K562 (cell line): ENCODE measurements around the gene ARID4B. TPM values are rescaled to one million over a fixed set of nuclear protein-coding genes. Genes with fewer than 3 reads are reported as not detected.
A peak's percentile ranks its signal among the peaks of the same experiment; 100 is the strongest.

Source experiments
- ATAC-seq: fragments of 200-7000 bp; cut with Tn5 transposase; 3 replicates; pipeline ENCODE4 v1.9.1; 2020; ENCODE audit warnings: moderate library complexity
- BruUV-seq: library from RNA; stranded (reverse); fragments of 400-500 nt; replicated peaks from 2 replicates; lab custom pipeline; 2021; lab: Mats Ljungman, UMichigan
- CTCF ChIA-PET: fragments of 300-600 bp; formaldehyde crosslinking; extraction: SDS; loops from one replicate; lab custom pipeline; 2021; ENCODE audit warnings: low intra/inter-chr PET ratio; lab: Yijun Ruan, JAX
- POLR2A ChIA-PET: fragments of 300-600, 350-650 bp; sonication (Branson Sonifier 250); formaldehyde crosslinking; extraction: SDS; loops from one replicate; lab custom pipeline; 2021; ENCODE audit warnings: antibody characterized with exemption, inconsistent platforms; lab: Yijun Ruan, JAX
- DNase-seq, 4 experiments: peaks; one replicate each; pipeline versions ENCODE4 v3.0.0 to v3.0.0-alpha.2; 2011 to 2018; ENCODE audit warnings: low spot score in 3 of 4, mixed read lengths in 3 of 4; ENCODE audit errors: extremely low read depth in 1 of 4
- FAIRE-seq: peaks from 2 replicates; lab custom pipeline; 2011; peaks lifted over from hg19 to GRCh38; lab: Jason Lieb, UNC
- H2AFZ ChIP-seq: 2 replicates; pipeline ENCODE4 v1.6.0; 2011; ENCODE audit warnings: low read depth, low read length, control low read depth, inconsistent platforms
- H3K27ac ChIP-seq: fragments of 200-600 bp; 3 replicates; pipeline ENCODE4 v1.8.0; 2011; ENCODE audit warnings: low read depth, mild to moderate bottlenecking, control low read depth, inconsistent platforms, low read length, moderate library complexity, mixed read lengths; ENCODE audit errors: extremely low read depth
- H3K27me3 ChIP-seq, 2 experiments: fragments of 300-600 bp in 1 of 2; 2 replicates in 1 of 2; 3 replicates in 1 of 2; pipeline versions ENCODE4 v1.6.0 to v1.8.0; 2011; ENCODE audit warnings: inconsistent platforms in 2 of 2, low read length in 2 of 2, mild to moderate bottlenecking in 1 of 2, mixed read lengths in 1 of 2, moderate library complexity in 1 of 2; ENCODE audit not compliant: control insufficient read depth in 2 of 2, insufficient read depth in 2 of 2
- H3K36me3 ChIP-seq: fragments of 300-600 bp; 3 replicates; pipeline ENCODE4 v1.8.0; 2011; ENCODE audit warnings: mild to moderate bottlenecking, low read length, inconsistent platforms; ENCODE audit not compliant: control insufficient read depth, insufficient read depth
- H3K4me1 ChIP-seq, 2 experiments: fragments of 200-600 bp in 1 of 2; replicated peaks in 1 of 2; 2 replicates in 1 of 2; 3 replicates in 1 of 2; pipeline versions ENCODE4 v1.5.1 to v1.8.0; 2011; ENCODE audit warnings: inconsistent platforms in 2 of 2, low read length in 2 of 2, mild to moderate bottlenecking in 1 of 2, mixed read lengths in 1 of 2, moderate library complexity in 1 of 2; ENCODE audit not compliant: control insufficient read depth in 2 of 2, insufficient read depth in 2 of 2
- H3K4me2 ChIP-seq: 2 replicates; pipeline ENCODE4 v1.6.1; 2011; ENCODE audit warnings: low read length, control low read depth, inconsistent platforms, mixed read lengths; ENCODE audit not compliant: insufficient read depth
- H3K4me3 ChIP-seq: fragments of 200-600 bp; sonication (generic), shearing (Covaris generic); 2 replicates; pipeline ENCODE4 v1.5.1; 2016; ENCODE audit warnings: control low read depth, inconsistent platforms
- H3K79me2 ChIP-seq: fragments of 200-600 bp; 3 replicates; pipeline ENCODE4 v1.8.0; 2011; ENCODE audit warnings: low read length, inconsistent platforms; ENCODE audit not compliant: control insufficient read depth, insufficient read depth
- H3K9ac ChIP-seq, 2 experiments: 2 replicates each; pipeline versions ENCODE4 v1.6.0 to v1.6.1; 2011; ENCODE audit warnings: low read depth in 2 of 2, low read length in 2 of 2, control low read depth in 1 of 2, inconsistent platforms in 1 of 2, mild to moderate bottlenecking in 1 of 2, mixed read lengths in 1 of 2; ENCODE audit not compliant: insufficient read depth in 1 of 2
- H3K9me1 ChIP-seq: one replicate; pipeline ENCODE4 v1.6.0; 2011; ENCODE audit warnings: inconsistent platforms, mild to moderate bottlenecking, low read length, moderate library complexity; ENCODE audit not compliant: control insufficient read depth, insufficient read depth
- H3K9me3 ChIP-seq: replicated peaks from 2 replicates; pipeline ENCODE4 v1.5.1; 2011; ENCODE audit warnings: low read depth, low read length, inconsistent platforms; ENCODE audit not compliant: control insufficient read depth, insufficient read depth
- H4K20me1 ChIP-seq: replicated peaks from 2 replicates; pipeline ENCODE4 v1.6.1; 2011; ENCODE audit warnings: low read length, inconsistent platforms, mixed read lengths; ENCODE audit not compliant: control insufficient read depth, insufficient read depth
- CBX1 ChIP-seq: sonication (generic); IDR thresholded peaks from 2 replicates; pipeline ENCODE4 v1.6.1; 2016; ENCODE audit warnings: antibody characterized with exemption, low read depth, mild to moderate bottlenecking
- DIDO1 ChIP-seq: fragments of 450-650 bp; IDR thresholded peaks from 2 replicates; pipeline ENCODE4 v1.6.1; 2016; ENCODE audit warnings: low read depth, missing biosample characterization, missing genetic modification characterization
- DMBX1 ChIP-seq: fragments of 250-450 bp; sonication (Bioruptor Pico); IDR thresholded peaks from 2 replicates; pipeline ENCODE4 v1.8.0; 2022; ENCODE audit warnings: inconsistent platforms, mild to moderate bottlenecking, moderate library complexity, borderline replicate concordance
- ETV6 ChIP-seq, 3 experiments: fragments of 150-350 bp in 1 of 3; sonication (generic) in 1 of 3; formaldehyde crosslinking in 1 of 3; IDR thresholded peaks; 2 replicates each; pipeline versions ENCODE4 v1.6.1 to v1.8.0; 2014 to 2022; ENCODE audit warnings: borderline replicate concordance in 2 of 3, low read depth in 2 of 3, antibody characterized with exemption in 1 of 3, low read length in 1 of 3, mild to moderate bottlenecking in 1 of 3, missing genetic modification reagents in 1 of 3
- GTF2F1 ChIP-seq: IDR thresholded peaks from 2 replicates; pipeline ENCODE4 v1.6.1; 2011; ENCODE audit warnings: low read depth, low read length, improper control_type of control experiment
- HDAC1 ChIP-seq, 2 experiments: fragments of 450-650 bp; IDR thresholded peaks; 2 replicates each; pipeline ENCODE4 v1.6.1; 2016 to 2017; ENCODE audit warnings: inconsistent platforms in 1 of 2, mild to moderate bottlenecking in 1 of 2, moderate library complexity in 1 of 2
- HDAC8 ChIP-seq: fragments of 450-650 bp; IDR thresholded peaks from 2 replicates; pipeline ENCODE4 v1.6.1; 2016; ENCODE audit warnings: mild to moderate bottlenecking, missing genetic modification characterization, moderate library complexity, missing compliant biosample characterization
- HNRNPK ChIP-seq: fragments of 200-400 bp; formaldehyde crosslinking; IDR thresholded peaks from one replicate; pipeline ENCODE4 v1.6.1; 2018; ENCODE audit warnings: mild to moderate bottlenecking, low read depth, low read length; ENCODE audit not compliant: poor library complexity, severe bottlenecking
- PCBP2 ChIP-seq: fragments of 200-400 bp; formaldehyde crosslinking; IDR thresholded peaks from 2 replicates; pipeline ENCODE4 v1.6.1; 2018; ENCODE audit warnings: low read length, low read depth, mild to moderate bottlenecking, moderate library complexity; ENCODE audit not compliant: poor library complexity, severe bottlenecking
- ZNF184 ChIP-seq: sonication (generic); formaldehyde crosslinking; IDR thresholded peaks from 2 replicates; pipeline ENCODE4 v1.5.0; 2020; ENCODE audit warnings: missing genetic modification reagents
- ZNF766 ChIP-seq: fragments of 200-800 bp; sonication (Bioruptor generic); conservative IDR thresholded peaks from 2 replicates; pipeline ENCODE4 v1.6.1; 2016; ENCODE audit warnings: missing genetic modification characterization, missing compliant biosample characterization
- WGBS: fragments of 100-300 bp; shearing (Covaris generic); methylation state at CpG from one replicate; pipeline ENCODE4 v1.1.6; 2016; ENCODE audit warnings: low coverage, mixed read lengths; ENCODE audit not compliant: insufficient coverage; ENCODE audit errors: missing lambda C conversion rate; 5-methylcytosine and 5-hydroxymethylcytosine counted together
- in situ Hi-C: fragments of 300-500 bp; cut with MboI; formaldehyde crosslinking; loops from 4 replicates; pipeline ENCODE4 v1.15.0; 2018; ENCODE audit warnings: inconsistent platforms, mixed read lengths
- intact Hi-C: fragments of 100-400 bp; cut with micrococcal nuclease; formaldehyde crosslinking; loops from 2 replicates; pipeline ENCODE4 v1.14.2; 2022
- polyA plus RNA-seq, 8 experiments: library from polyadenylated mRNA; depleted of rRNA in 4 of 8; stranded (reverse) in 5 of 8; unstranded in 3 of 8; fragments of >200 nt; fragmentation: Nextera tagmentation in 2 of 8; fragmentation: Illumina TruSeq in 1 of 8; extraction: Ambion mirVana in 2 of 8; extraction: Trizol in 1 of 8; gene quantifications; 2 replicates each; pipeline versions ENCODE4 v1.2.1 to v1.2.3, GENCODE V29; 2011 to 2014; ENCODE audit warnings: inconsistent platforms in 1 of 8, missing spikeins in 1 of 8
- total RNA-seq, 7 experiments: library from RNA; depleted of rRNA in 6 of 7; stranded (reverse); fragments of >200 nt in 6 of 7; fragmentation: Illumina TruSeq in 2 of 7; extraction: Trizol in 2 of 7; gene quantifications; 2 replicates each; pipeline versions ENCODE4 v1.2.1 to v1.2.3, GENCODE V29; 2011 to 2021; ENCODE audit warnings: low replicate concordance in 1 of 7
- TF ChIP-seq, protein P1 (sequence below): fragments of 250-450 bp; sonication (Bioruptor Pico); IDR thresholded peaks from 2 replicates; pipeline ENCODE4 v1.4.0; 2020

Gene ARID4B
- total and polyA plus RNA-seq, 9 of the 15 experiments (the other 6 are each of a cell fraction or from before 2014, with no cell fraction given) = 8.4 to 38.9 (median 18.5) TPM

DNA sequence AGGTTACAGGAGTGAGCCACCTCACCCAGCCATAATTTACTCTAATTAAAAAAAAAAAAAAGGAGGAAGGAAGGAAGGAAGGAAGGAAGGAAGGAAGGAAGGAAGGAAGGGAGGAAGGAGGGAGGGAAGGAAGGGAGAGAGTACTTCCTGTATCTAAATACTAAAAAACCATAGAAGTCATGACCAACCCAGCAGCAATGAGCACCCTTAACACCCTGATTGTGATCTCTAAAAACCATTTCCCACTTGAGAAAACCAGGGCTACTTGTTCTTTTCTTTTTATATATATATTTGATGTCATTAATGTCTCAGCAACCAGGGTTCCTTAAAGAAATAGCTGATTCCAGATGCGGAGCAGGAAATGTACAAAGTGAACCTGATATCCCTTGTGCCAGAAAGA, 31.2 kb downstream of the ARID4B start:
- DNase-seq = peak in 1 of 4 experiments; percentile 44
- in situ Hi-C loops = no loop called here

More for the DNA sequence above, 31.2 kb downstream of the ARID4B start:
- FAIRE-seq = no peak
- peaks cover 17 to 37% of the 10 kb centered on the region in 2 experiments for H3K4me1 ChIP-seq
- no peak overlapping the region for H3K4me3 ChIP-seq
- H4K20me1 ChIP-seq = peaks cover 21% of the 10 kb centered on the region; the same call in 1 of the 2 replicates
- H3K27me3 ChIP-seq = no peaks in the 10 kb centered on the region
- peak; percentile 16; the same call in 2 of the 3 replicates for ATAC-seq
- no peak overlapping the region for H2AFZ ChIP-seq
- intact Hi-C loops = no loop called here
- POLR2A ChIA-PET = interaction anchor here (2.2 kb wide), 1 partner anchor 11 kb away, joined by 5 read pairs; no protein-coding TSS in a partner anchor
- 57% methylated on average over 1 of the region's 1 CpG for WGBS
- peaks cover 3% of the 10 kb centered on the region for H3K9me1 ChIP-seq
- no peak overlapping the region for H3K4me2 ChIP-seq
- H3K36me3 ChIP-seq = no peaks in the 10 kb centered on the region
- CTCF ChIA-PET = no interaction called here
- H3K27ac ChIP-seq = peak overlapping the region; percentile 60; the same call in 1 of the 3 replicates
- BruUV-seq = no TSS peak
- no peak overlapping the region for H3K9ac ChIP-seq
- peaks cover 96% of the 10 kb centered on the region for H3K79me2 ChIP-seq
- TF ChIP-seq GTF2F1 (no peak), DIDO1 (tag) (no peak), ETV6 (IDR thresholded peaks at IDR 0.05; ENCODE audit: borderline replicate concordance in 1 of 2, low read depth in 2 of 2, low read length in 1 of 2) (peak; percentile 76 to 90; a peak in 3 of 4 replicates), ETV6 (CRISPR knock-in tag; IDR thresholded peaks at IDR 0.05; ENCODE audit: borderline replicate concordance) (no peak), HDAC8 (tag) (no peak), HNRNPK (peak; percentile 43), DMBX1 (CRISPR knock-in tag) (no peak), CBX1 (no peak), HDAC1 (IDR thresholded peaks at IDR 0.05) (no peak), PCBP2 (peak; percentile 34), ZNF766 (no peak), ZNF184 (CRISPR knock-in tag) (no peak)
- TF ChIP-seq, protein P1, sequence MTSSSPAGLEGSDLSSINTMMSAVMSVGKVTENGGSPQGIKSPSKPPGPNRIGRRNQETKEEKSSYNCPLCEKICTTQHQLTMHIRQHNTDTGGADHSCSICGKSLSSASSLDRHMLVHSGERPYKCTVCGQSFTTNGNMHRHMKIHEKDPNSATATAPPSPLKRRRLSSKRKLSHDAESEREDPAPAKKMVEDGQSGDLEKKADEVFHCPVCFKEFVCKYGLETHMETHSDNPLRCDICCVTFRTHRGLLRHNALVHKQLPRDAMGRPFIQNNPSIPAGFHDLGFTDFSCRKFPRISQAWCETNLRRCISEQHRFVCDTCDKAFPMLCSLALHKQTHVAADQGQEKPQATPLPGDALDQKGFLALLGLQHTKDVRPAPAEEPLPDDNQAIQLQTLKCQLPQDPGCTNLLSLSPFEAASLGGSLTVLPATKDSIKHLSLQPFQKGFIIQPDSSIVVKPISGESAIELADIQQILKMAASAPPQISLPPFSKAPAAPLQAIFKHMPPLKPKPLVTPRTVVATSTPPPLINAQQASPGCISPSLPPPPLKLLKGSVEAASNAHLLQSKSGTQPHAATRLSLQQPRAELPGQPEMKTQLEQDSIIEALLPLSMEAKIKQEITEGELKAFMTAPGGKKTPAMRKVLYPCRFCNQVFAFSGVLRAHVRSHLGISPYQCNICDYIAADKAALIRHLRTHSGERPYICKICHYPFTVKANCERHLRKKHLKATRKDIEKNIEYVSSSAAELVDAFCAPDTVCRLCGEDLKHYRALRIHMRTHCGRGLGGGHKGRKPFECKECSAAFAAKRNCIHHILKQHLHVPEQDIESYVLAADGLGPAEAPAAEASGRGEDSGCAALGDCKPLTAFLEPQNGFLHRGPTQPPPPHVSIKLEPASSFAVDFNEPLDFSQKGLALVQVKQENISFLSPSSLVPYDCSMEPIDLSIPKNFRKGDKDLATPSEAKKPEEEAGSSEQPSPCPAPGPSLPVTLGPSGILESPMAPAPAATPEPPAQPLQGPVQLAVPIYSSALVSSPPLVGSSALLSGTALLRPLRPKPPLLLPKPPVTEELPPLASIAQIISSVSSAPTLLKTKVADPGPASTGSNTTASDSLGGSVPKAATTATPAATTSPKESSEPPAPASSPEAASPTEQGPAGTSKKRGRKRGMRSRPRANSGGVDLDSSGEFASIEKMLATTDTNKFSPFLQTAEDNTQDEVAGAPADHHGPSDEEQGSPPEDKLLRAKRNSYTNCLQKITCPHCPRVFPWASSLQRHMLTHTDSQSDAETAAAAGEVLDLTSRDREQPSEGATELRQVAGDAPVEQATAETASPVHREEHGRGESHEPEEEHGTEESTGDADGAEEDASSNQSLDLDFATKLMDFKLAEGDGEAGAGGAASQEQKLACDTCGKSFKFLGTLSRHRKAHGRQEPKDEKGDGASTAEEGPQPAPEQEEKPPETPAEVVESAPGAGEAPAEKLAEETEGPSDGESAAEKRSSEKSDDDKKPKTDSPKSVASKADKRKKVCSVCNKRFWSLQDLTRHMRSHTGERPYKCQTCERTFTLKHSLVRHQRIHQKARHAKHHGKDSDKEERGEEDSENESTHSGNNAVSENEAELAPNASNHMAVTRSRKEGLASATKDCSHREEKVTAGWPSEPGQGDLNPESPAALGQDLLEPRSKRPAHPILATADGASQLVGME (CRISPR knock-in tag) = no peak
- no peaks in the 10 kb centered on the region for H3K9me3 ChIP-seq
